HepG2 (cell line): ENCODE measurements around the gene HEATR1. TPM values are rescaled to one million over a fixed set of nuclear protein-coding genes. Genes with fewer than 3 reads are reported as not detected.
A peak's percentile ranks its signal among the peaks of the same experiment; 100 is the strongest.

Source experiments
- ATF6 ChIP-seq: sonication (generic); formaldehyde crosslinking; conservative IDR thresholded peaks from 2 replicates; pipeline ENCODE4 v1.4.0; 2020; ENCODE audit warnings: missing genetic modification reagents
- IRX3 ChIP-seq: sonication (generic); formaldehyde crosslinking; IDR thresholded peaks from 2 replicates; pipeline ENCODE4 v1.8.1; 2023; ENCODE audit warnings: mild to moderate bottlenecking, low read depth, missing genetic modification reagents, borderline replicate concordance
- KDM4B ChIP-seq: sonication (generic); formaldehyde crosslinking; IDR thresholded peaks from 2 replicates; pipeline ENCODE4 v1.4.0; 2020; ENCODE audit warnings: missing genetic modification reagents
- MAFK ChIP-seq, 2 experiments: IDR thresholded peaks in 1 of 2; conservative IDR thresholded peaks in 1 of 2; 2 replicates each; pipeline ENCODE4 v1.6.1; 2011; ENCODE audit warnings: improper control_type of control experiment in 2 of 2, low read length in 2 of 2
- MBD4 ChIP-seq: IDR thresholded peaks from 2 replicates; pipeline ENCODE4 v1.6.1; 2012; ENCODE audit warnings: low read length, inconsistent platforms, borderline replicate concordance
- SOX13 ChIP-seq, 3 experiments: fragments of 450-650 bp in 1 of 3; sonication (generic) in 1 of 3; formaldehyde crosslinking in 1 of 3; IDR thresholded peaks in 2 of 3; conservative IDR thresholded peaks in 1 of 3; 2 replicates each; pipeline versions ENCODE4 v1.5.0 to v1.6.1; 2016 to 2020; ENCODE audit warnings: antibody characterized with exemption in 1 of 3, mild to moderate bottlenecking in 1 of 3, missing compliant biosample characterization in 1 of 3, missing genetic modification reagents in 1 of 3, moderate library complexity in 1 of 3
- STAG1 ChIP-seq: sonication (generic); formaldehyde crosslinking; IDR thresholded peaks from 2 replicates; pipeline ENCODE4 v1.4.0; 2020; ENCODE audit warnings: missing genetic modification reagents
- XRCC5 ChIP-seq: fragments of 200-400 bp; formaldehyde crosslinking; optimal IDR thresholded peaks from 2 replicates; pipeline ENCODE3; 2017; ENCODE audit warnings: mild to moderate bottlenecking, low read length
- ZMYM2 ChIP-seq: sonication (generic); formaldehyde crosslinking; IDR thresholded peaks from 2 replicates; pipeline ENCODE4 v1.8.0; 2022; ENCODE audit warnings: mild to moderate bottlenecking, missing genetic modification reagents
- ZNF318 ChIP-seq: sonication (generic); formaldehyde crosslinking; IDR thresholded peaks from 2 replicates; pipeline ENCODE4 v1.4.0; 2020; ENCODE audit warnings: mild to moderate bottlenecking, missing genetic modification reagents
- ZNF543 ChIP-seq: sonication (generic); formaldehyde crosslinking; IDR thresholded peaks from 2 replicates; pipeline ENCODE4 v1.4.0; 2020; ENCODE audit warnings: mild to moderate bottlenecking, missing genetic modification reagents
- ZNF552 ChIP-seq: sonication (generic); formaldehyde crosslinking; IDR thresholded peaks from 2 replicates; pipeline ENCODE4 v1.9.0; 2022; ENCODE audit warnings: missing genetic modification reagents, mild to moderate bottlenecking, borderline replicate concordance
- ZNF740 ChIP-seq: sonication (generic); formaldehyde crosslinking; IDR thresholded peaks from 2 replicates; pipeline ENCODE4 v1.4.0; 2020; ENCODE audit warnings: missing genetic modification reagents
- polyA plus RNA-seq, 8 experiments: library from polyadenylated mRNA; depleted of rRNA in 3 of 8; stranded (reverse) in 7 of 8; unstranded in 1 of 8; fragments of >200 nt; fragmentation: Illumina TruSeq in 4 of 8; extraction: Trizol in 4 of 8; gene quantifications; 2 replicates each; pipeline versions ENCODE4 v1.2.1 to v1.2.3, GENCODE V29; 2011 to 2016; ENCODE audit warnings: low read depth in 4 of 8, missing spikeins in 1 of 8, mixed read lengths in 1 of 8; ENCODE audit not compliant: insufficient read depth in 1 of 8
- total RNA-seq, 5 experiments: library from RNA; depleted of rRNA; stranded (reverse); fragments of >200 nt; fragmentation: Illumina TruSeq; extraction: Trizol; gene quantifications; 2 replicates each; pipeline ENCODE4 v1.2.3, GENCODE V29; 2016; ENCODE audit warnings: low read depth in 1 of 5
- TF ChIP-seq, protein P1 (sequence below): sonication (generic); formaldehyde crosslinking; IDR thresholded peaks from 2 replicates; pipeline ENCODE4 v1.9.0; 2022; ENCODE audit warnings: low read depth, missing genetic modification reagents
- TF ChIP-seq, protein P2 (sequence below): sonication (generic); formaldehyde crosslinking; IDR thresholded peaks from 2 replicates; pipeline ENCODE4 v1.9.0; 2021; ENCODE audit warnings: missing genetic modification reagents, mild to moderate bottlenecking, borderline replicate concordance

The HEATR1 gene
- total and polyA plus RNA-seq, 2 of the 13 experiments (the other 11 are each of a cell fraction or from before 2014, with no cell fraction given): 10.2 to 45.8 TPM

DNA sequence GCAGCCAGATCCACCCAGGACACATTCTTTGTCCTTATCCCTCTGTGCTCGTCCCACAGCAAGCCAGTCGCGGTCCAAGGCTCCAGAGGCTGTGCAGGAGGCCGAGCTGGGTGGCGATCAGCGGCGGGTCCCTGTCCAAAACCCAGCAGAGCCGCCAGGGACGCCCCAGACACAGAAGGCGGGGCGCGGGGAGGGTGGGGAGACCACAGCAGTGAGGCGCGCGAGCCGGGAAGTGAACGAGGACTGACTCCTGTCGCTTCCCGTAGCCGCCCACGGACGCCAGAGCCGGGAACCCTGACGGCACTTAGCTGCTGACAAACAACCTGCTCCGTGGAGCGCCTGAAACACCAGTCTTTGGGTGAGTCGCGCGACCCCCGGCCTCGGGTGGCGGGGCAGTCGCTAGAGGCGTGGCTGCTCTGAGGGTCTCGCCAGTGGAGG is 80.6 kb downstream of the HEATR1 start, which contains the start of gene LGALS8 (continued):
- TF ChIP-seq, protein P1, sequence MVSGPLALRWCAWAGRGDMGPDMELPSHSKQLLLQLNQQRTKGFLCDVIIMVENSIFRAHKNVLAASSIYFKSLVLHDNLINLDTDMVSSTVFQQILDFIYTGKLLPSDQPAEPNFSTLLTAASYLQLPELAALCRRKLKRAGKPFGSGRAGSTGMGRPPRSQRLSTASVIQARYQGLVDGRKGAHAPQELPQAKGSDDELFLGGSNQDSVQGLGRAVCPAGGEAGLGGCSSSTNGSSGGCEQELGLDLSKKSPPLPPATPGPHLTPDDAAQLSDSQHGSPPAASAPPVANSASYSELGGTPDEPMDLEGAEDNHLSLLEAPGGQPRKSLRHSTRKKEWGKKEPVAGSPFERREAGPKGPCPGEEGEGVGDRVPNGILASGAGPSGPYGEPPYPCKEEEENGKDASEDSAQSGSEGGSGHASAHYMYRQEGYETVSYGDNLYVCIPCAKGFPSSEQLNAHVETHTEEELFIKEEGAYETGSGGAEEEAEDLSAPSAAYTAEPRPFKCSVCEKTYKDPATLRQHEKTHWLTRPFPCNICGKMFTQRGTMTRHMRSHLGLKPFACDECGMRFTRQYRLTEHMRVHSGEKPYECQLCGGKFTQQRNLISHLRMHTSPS (CRISPR knock-in tag): no peak
- TF ChIP-seq ZMYM2: no peak
- no peak for TF ChIP-seq ZNF543 (CRISPR knock-in tag)
- no peak for TF ChIP-seq XRCC5
- peak; percentile 18; the same call in 1 of the 2 replicates for TF ChIP-seq ZNF552 (CRISPR knock-in tag)
- TF ChIP-seq ZNF318 (CRISPR knock-in tag): no peak
- TF ChIP-seq SOX13 (IDR thresholded peaks at IDR 0.05): no peak
- no peak; a peak in 1 of 4 replicates for TF ChIP-seq SOX13 (CRISPR knock-in tag; conservative IDR thresholded peaks at IDR 0.05 in 1 of 2, IDR thresholded peaks at IDR 0.05 in 1 of 2)
- TF ChIP-seq MBD4: no peak
- no peak for TF ChIP-seq ZNF740 (CRISPR knock-in tag)
- no peak for TF ChIP-seq ATF6 (CRISPR knock-in tag)
- TF ChIP-seq IRX3 (CRISPR knock-in tag): no peak
- TF ChIP-seq, protein P2, sequence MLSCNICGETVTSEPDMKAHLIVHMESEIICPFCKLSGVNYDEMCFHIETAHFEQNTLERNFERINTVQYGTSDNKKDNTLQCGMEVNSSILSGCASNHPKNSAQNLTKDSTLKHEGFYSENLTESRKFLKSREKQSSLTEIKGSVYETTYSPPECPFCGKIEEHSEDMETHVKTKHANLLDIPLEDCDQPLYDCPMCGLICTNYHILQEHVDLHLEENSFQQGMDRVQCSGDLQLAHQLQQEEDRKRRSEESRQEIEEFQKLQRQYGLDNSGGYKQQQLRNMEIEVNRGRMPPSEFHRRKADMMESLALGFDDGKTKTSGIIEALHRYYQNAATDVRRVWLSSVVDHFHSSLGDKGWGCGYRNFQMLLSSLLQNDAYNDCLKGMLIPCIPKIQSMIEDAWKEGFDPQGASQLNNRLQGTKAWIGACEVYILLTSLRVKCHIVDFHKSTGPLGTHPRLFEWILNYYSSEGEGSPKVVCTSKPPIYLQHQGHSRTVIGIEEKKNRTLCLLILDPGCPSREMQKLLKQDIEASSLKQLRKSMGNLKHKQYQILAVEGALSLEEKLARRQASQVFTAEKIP: no peak
- TF ChIP-seq STAG1 (CRISPR knock-in tag): no peak
- TF ChIP-seq KDM4B (CRISPR knock-in tag): no peak
- TF ChIP-seq MAFK (conservative IDR thresholded peaks at IDR 0.05 in 1 of 2, IDR thresholded peaks at IDR 0.05 in 1 of 2; ENCODE audit: low read length in 2 of 2): no peak
